DND-41 (cell line): Measurements from ENCODE around the gene RAB6D.

Source experiments
- EZH2 ChIP-seq: IDR thresholded peaks from 3 replicates; pipeline ENCODE4 v1.6.1; 2012; ENCODE audit warnings: borderline replicate concordance, low read depth, mild to moderate bottlenecking, moderate library complexity, low read length, inconsistent platforms; ENCODE audit not compliant: severe bottlenecking
- TF ChIP-seq, protein P1 (sequence below): IDR thresholded peaks from 2 replicates; pipeline ENCODE4 v1.5.1; 2012; ENCODE audit warnings: borderline replicate concordance, low read length, moderate library complexity, mild to moderate bottlenecking; ENCODE audit not compliant: poor library complexity, severe bottlenecking; ENCODE audit errors: extremely low read depth

GRCh38 chr2:131365452-131365851 is 1.5 kb upstream of the RAB6D start:
- no peak for TF ChIP-seq EZH2
- TF ChIP-seq, protein P1, sequence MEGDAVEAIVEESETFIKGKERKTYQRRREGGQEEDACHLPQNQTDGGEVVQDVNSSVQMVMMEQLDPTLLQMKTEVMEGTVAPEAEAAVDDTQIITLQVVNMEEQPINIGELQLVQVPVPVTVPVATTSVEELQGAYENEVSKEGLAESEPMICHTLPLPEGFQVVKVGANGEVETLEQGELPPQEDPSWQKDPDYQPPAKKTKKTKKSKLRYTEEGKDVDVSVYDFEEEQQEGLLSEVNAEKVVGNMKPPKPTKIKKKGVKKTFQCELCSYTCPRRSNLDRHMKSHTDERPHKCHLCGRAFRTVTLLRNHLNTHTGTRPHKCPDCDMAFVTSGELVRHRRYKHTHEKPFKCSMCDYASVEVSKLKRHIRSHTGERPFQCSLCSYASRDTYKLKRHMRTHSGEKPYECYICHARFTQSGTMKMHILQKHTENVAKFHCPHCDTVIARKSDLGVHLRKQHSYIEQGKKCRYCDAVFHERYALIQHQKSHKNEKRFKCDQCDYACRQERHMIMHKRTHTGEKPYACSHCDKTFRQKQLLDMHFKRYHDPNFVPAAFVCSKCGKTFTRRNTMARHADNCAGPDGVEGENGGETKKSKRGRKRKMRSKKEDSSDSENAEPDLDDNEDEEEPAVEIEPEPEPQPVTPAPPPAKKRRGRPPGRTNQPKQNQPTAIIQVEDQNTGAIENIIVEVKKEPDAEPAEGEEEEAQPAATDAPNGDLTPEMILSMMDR: no peak
